Embryonic facial prominence (tissue), 1 donor: ENCODE measurements around the gene DNAJC11.
A peak's percentile ranks its signal among the peaks of the same experiment; 100 is the strongest.

Experiments used
- DNase-seq: peaks from one replicate; pipeline ENCODE4 v3.0.0-alpha.2; 2016; ENCODE audit errors: extremely low spot score

The DNAJC11 gene

GRCh38 chr1:6624710-6625583 is 76.7 kb downstream of the DNAJC11 start, which contains the start of gene THAP3:
THAP3 (plus strand) TSS chr1:6624868; CDS start chr1:6625219, 351 bp downstream.
- DNase-seq, result no peak

- DNase-seq, result no peak
Observed at GRCh38 chr1:6623269-6623965, 78.2 kb downstream of the DNAJC11 start.

- no peak for DNase-seq
Observed at GRCh38 chr1:6622396-6623152, 79.0 kb downstream of the DNAJC11 start.

GRCh38 chr1:6621429-6622391 is 79.9 kb downstream of the DNAJC11 start:
- no peak for DNase-seq

- DNase-seq, result no peak
Observed at GRCh38 chr1:6619045-6619444, 82.6 kb downstream of the DNAJC11 start.

GRCh38 chr1:6614929-6615785 is 86.5 kb downstream of the DNAJC11 start:
- no peak for DNase-seq

GRCh38 chr1:6614019-6614928 is 87.3 kb downstream of the DNAJC11 start:
- DNase-seq, result no peak

GRCh38 chr1:6613361-6614018 is 88.1 kb downstream of the DNAJC11 start, which contains the start of gene PHF13:
PHF13 (plus strand) TSS chr1:6613731; CDS start chr1:6614067, 336 bp downstream.
- DNase-seq, result peak; percentile 97

- DNase-seq, result peak; percentile 41
Observed at GRCh38 chr1:6612641-6613360, 88.8 kb downstream of the DNAJC11 start.

GRCh38 chr1:6603915-6604558 is 97.6 kb downstream of the DNAJC11 start:
- DNase-seq, result peak; percentile 76

GRCh38 chr1:6603238-6603914 is 98.2 kb downstream of the DNAJC11 start:
- DNase-seq, result peak; percentile 48

GRCh38 chr1:6602669-6603237 is 98.9 kb downstream of the DNAJC11 start, which contains the start of gene KLHL21:
KLHL21 (minus strand) TSS chr1:6602869; CDS start chr1:6602817, 52 bp downstream.
- DNase-seq, result peak; percentile 70

- no peak for DNase-seq
Observed at GRCh38 chr1:6601923-6602668, 99.5 kb downstream of the DNAJC11 start.

GRCh38 chr1:6601049-6601922 is 100.3 kb downstream of the DNAJC11 start:
- DNase-seq, result peak; percentile 53
